Measurements from ENCODE around the gene PHF20. TPM values are rescaled to one million over a fixed set of nuclear protein-coding genes. Genes with fewer than 3 reads are reported as not detected.
"Not testable (repeated sequence)": the region's sequence is repeated elsewhere in the genome, so short reads cannot be mapped to it uniquely, and the experiment has no call there.

Gene PHF20
- total RNA-seq, 1 donor from 2014 or later: 40.1 TPM

- Mint-ChIP-seq H3K4me1 (ENCODE audit: low read depth, unreplicated experiment) (peaks cover 15% of the 10 kb centered on the region), H3K9me3 (ENCODE audit: unreplicated experiment) (no peaks in the 10 kb centered on the region), H3K27me3 (ENCODE audit: low read depth, unreplicated experiment) (no peaks in the 10 kb centered on the region), H3K4me3 (ENCODE audit: unreplicated experiment) (no peak overlapping the region), H3K27ac (ENCODE audit: unreplicated experiment) (no peak overlapping the region), H3K36me3 (ENCODE audit: low read depth, unreplicated experiment) (peaks cover 2% of the 10 kb centered on the region)
- Histone ChIP-seq H3K9me3 (ENCODE audit: insufficient read depth, low read depth, low read length) (no peaks in the 10 kb centered on the region), H2AFZ (ENCODE audit: low read depth, low read length) (no peak overlapping the region), H3K27me3 (ENCODE audit: insufficient read depth, low read length) (no peaks in the 10 kb centered on the region), H3K4me1 (ENCODE audit: insufficient read depth, low read length) (peaks cover 13% of the 10 kb centered on the region), H3K27ac (ENCODE audit: low read depth, low read length) (no peak overlapping the region), H4K20me1 (ENCODE audit: insufficient read depth, low read length) (peaks cover 33% of the 10 kb centered on the region), H3K79me2 (ENCODE audit: insufficient read depth, low read length) (peaks cover 70% of the 10 kb centered on the region), H3K4me2 (ENCODE audit: low read length) (no peak overlapping the region), H3K9ac (ENCODE audit: low read length) (no peak overlapping the region), H3K4me3 (ENCODE audit: insufficient read depth, low read depth, low read length) (no peak overlapping the region), H3K36me3 (ENCODE audit: insufficient read depth, low read length) (peaks cover 3% of the 10 kb centered on the region)
- TF ChIP-seq EZH2 (IDR thresholded peaks at IDR 0.05; ENCODE audit: insufficient read depth, low read length) (no peak), CTCF (IDR thresholded peaks at IDR 0.05; ENCODE audit: insufficient read depth, low read depth, low read length) (no peak)
- FAIRE-seq (no peak), DNase-seq (ENCODE audit: low read depth) (no peak)
Observed at GRCh38 chr20:35774391-35774790, 2.6 kb downstream of the PHF20 start.

- H2AFZ ChIP-seq (ENCODE audit: low read depth, low read length): no peak overlapping the region
- DNase-seq (ENCODE audit: low read depth) (peak; percentile 33), FAIRE-seq (no peak)
- H3K4me3 ChIP-seq (ENCODE audit: insufficient read depth, low read depth, low read length): no peak overlapping the region
- Mint-ChIP-seq H3K4me1 (ENCODE audit: low read depth, unreplicated experiment) (peaks cover 13% of the 10 kb centered on the region), H3K27me3 (ENCODE audit: low read depth, unreplicated experiment) (no peaks in the 10 kb centered on the region), H3K36me3 (ENCODE audit: low read depth, unreplicated experiment) (peaks cover 2% of the 10 kb centered on the region), H3K9me3 (ENCODE audit: unreplicated experiment) (no peaks in the 10 kb centered on the region), H3K4me3 (ENCODE audit: unreplicated experiment) (no peak overlapping the region), H3K27ac (ENCODE audit: unreplicated experiment) (peak overlapping the region; percentile 20)
- peaks cover 84% of the 10 kb centered on the region for H3K79me2 ChIP-seq (ENCODE audit: insufficient read depth, low read length)
- H3K27me3 ChIP-seq (ENCODE audit: insufficient read depth, low read length): no peaks in the 10 kb centered on the region
- TF ChIP-seq CTCF (IDR thresholded peaks at IDR 0.05; ENCODE audit: insufficient read depth, low read depth, low read length) (no peak), EZH2 (IDR thresholded peaks at IDR 0.05; ENCODE audit: insufficient read depth, low read length) (no peak)
- H4K20me1 ChIP-seq (ENCODE audit: insufficient read depth, low read length): peaks cover 38% of the 10 kb centered on the region
- H3K27ac ChIP-seq (ENCODE audit: low read depth, low read length): no peak overlapping the region
- H3K9me3 ChIP-seq (ENCODE audit: insufficient read depth, low read depth, low read length): no peaks in the 10 kb centered on the region
- no peak overlapping the region for H3K4me2 ChIP-seq (ENCODE audit: low read length)
- no peak overlapping the region for H3K9ac ChIP-seq (ENCODE audit: low read length)
- peaks cover 11% of the 10 kb centered on the region for H3K4me1 ChIP-seq (ENCODE audit: insufficient read depth, low read length)
- H3K36me3 ChIP-seq (ENCODE audit: insufficient read depth, low read length): peaks cover 3% of the 10 kb centered on the region
Observed at GRCh38 chr20:35776513-35777101, 4.8 kb downstream of the PHF20 start.

- not testable (repeated sequence) for H3K4me1 ChIP-seq (ENCODE audit: insufficient read depth, low read length); H3K27ac Mint-ChIP-seq (ENCODE audit: unreplicated experiment); H3K9me3 Mint-ChIP-seq (ENCODE audit: unreplicated experiment); H3K4me3 ChIP-seq (ENCODE audit: insufficient read depth, low read depth, low read length); H2AFZ ChIP-seq (ENCODE audit: low read depth, low read length); H3K27me3 ChIP-seq (ENCODE audit: insufficient read depth, low read length); H3K27me3 Mint-ChIP-seq (ENCODE audit: low read depth, unreplicated experiment); H3K4me3 Mint-ChIP-seq (ENCODE audit: unreplicated experiment); DNase-seq (ENCODE audit: low read depth); H3K4me1 Mint-ChIP-seq (ENCODE audit: low read depth, unreplicated experiment); H3K27ac ChIP-seq (ENCODE audit: low read depth, low read length); H3K9me3 ChIP-seq (ENCODE audit: insufficient read depth, low read depth, low read length); H3K36me3 ChIP-seq (ENCODE audit: insufficient read depth, low read length); H3K4me2 ChIP-seq (ENCODE audit: low read length); H3K9ac ChIP-seq (ENCODE audit: low read length); FAIRE-seq; H3K36me3 Mint-ChIP-seq (ENCODE audit: low read depth, unreplicated experiment)
- Histone ChIP-seq H3K79me2 (ENCODE audit: insufficient read depth, low read length) (peaks cover 58% of the 10 kb centered on the region), H4K20me1 (ENCODE audit: insufficient read depth, low read length) (peaks cover 26% of the 10 kb centered on the region)
Observed at GRCh38 chr20:35783811-35784210, 12.0 kb downstream of the PHF20 start.

- H3K4me1 ChIP-seq (ENCODE audit: insufficient read depth, low read length); H3K36me3 Mint-ChIP-seq (ENCODE audit: low read depth, unreplicated experiment); DNase-seq (ENCODE audit: low read depth); H3K4me1 Mint-ChIP-seq (ENCODE audit: low read depth, unreplicated experiment); H2AFZ ChIP-seq (ENCODE audit: low read depth, low read length); H3K9me3 ChIP-seq (ENCODE audit: insufficient read depth, low read depth, low read length); H3K9me3 Mint-ChIP-seq (ENCODE audit: unreplicated experiment); H3K4me2 ChIP-seq (ENCODE audit: low read length); FAIRE-seq; H3K27ac ChIP-seq (ENCODE audit: low read depth, low read length); H3K27me3 Mint-ChIP-seq (ENCODE audit: low read depth, unreplicated experiment); H3K4me3 ChIP-seq (ENCODE audit: insufficient read depth, low read depth, low read length); H3K36me3 ChIP-seq (ENCODE audit: insufficient read depth, low read length); H3K27me3 ChIP-seq (ENCODE audit: insufficient read depth, low read length); H3K9ac ChIP-seq (ENCODE audit: low read length); H3K27ac Mint-ChIP-seq (ENCODE audit: unreplicated experiment); H3K4me3 Mint-ChIP-seq (ENCODE audit: unreplicated experiment): not testable (repeated sequence)
- H4K20me1 ChIP-seq (ENCODE audit: insufficient read depth, low read length): peaks cover 22% of the 10 kb centered on the region
- peaks cover 56% of the 10 kb centered on the region for H3K79me2 ChIP-seq (ENCODE audit: insufficient read depth, low read length)
Observed at GRCh38 chr20:35785541-35785940, 13.7 kb downstream of the PHF20 start.

Data from astrocyte (in vitro differentiated cells and primary cell).